K562 (cell line): ENCODE results near the gene MAMDC4.

Source experiments
- ATF3 ChIP-seq, 2 experiments: fragments of 450-650 bp in 1 of 2; sonication (generic) in 1 of 2; formaldehyde crosslinking in 1 of 2; IDR thresholded peaks in 1 of 2; conservative IDR thresholded peaks in 1 of 2; 2 replicates each; pipeline versions ENCODE4 v1.6.1 to v1.8.1; 2016 to 2023; ENCODE audit warnings: mild to moderate bottlenecking in 2 of 2, moderate library complexity in 2 of 2, inconsistent platforms in 1 of 2, missing genetic modification reagents in 1 of 2
- CREBBP ChIP-seq: IDR thresholded peaks from one replicate; pipeline ENCODE4 v1.6.1; 2012; ENCODE audit warnings: low read depth, mild to moderate bottlenecking, control low read depth, inconsistent platforms, low read length
- CTCF ChIP-seq, 3 experiments: IDR thresholded peaks in 2 of 3; conservative IDR thresholded peaks in 1 of 3; 2 replicates each; pipeline ENCODE4 v1.5.1; 2011 to 2012; ENCODE audit warnings: low read length in 3 of 3, mild to moderate bottlenecking in 3 of 3, control low read depth in 2 of 3, improper control_type of control experiment in 1 of 3, inconsistent platforms in 1 of 3, low read depth in 1 of 3, mixed read lengths in 1 of 3, moderate library complexity in 1 of 3; ENCODE audit not compliant: insufficient read depth in 2 of 3
- MAZ ChIP-seq, 2 experiments: fragments of 450-650 bp in 1 of 2; sonication (generic) in 1 of 2; formaldehyde crosslinking; IDR thresholded peaks in 1 of 2; conservative IDR thresholded peaks in 1 of 2; 2 replicates each; pipeline versions ENCODE4 v1.4.0 to v1.5.0; 2020; ENCODE audit warnings: mild to moderate bottlenecking in 1 of 2, missing genetic modification reagents in 1 of 2
- POLR2AphosphoS2 ChIP-seq: IDR thresholded peaks from 2 replicates; pipeline ENCODE4 v1.6.1; 2012; ENCODE audit warnings: low read length, improper control_type of control experiment
- POLR2AphosphoS5 ChIP-seq: IDR thresholded peaks from 2 replicates; pipeline ENCODE4 v1.6.1; 2011; ENCODE audit warnings: mild to moderate bottlenecking, low read depth, low read length, moderate library complexity; ENCODE audit not compliant: control insufficient read depth, insufficient read depth
- RBM39 ChIP-seq: fragments of 200-400 bp; formaldehyde crosslinking; optimal IDR thresholded peaks from 2 replicates; pipeline ENCODE3; 2018; ENCODE audit warnings: low read depth, low read length
- SMARCB1 ChIP-seq: IDR thresholded peaks from 2 replicates; pipeline ENCODE4 v1.6.1; 2011; ENCODE audit warnings: improper control_type of control experiment, low read depth; ENCODE audit not compliant: insufficient read length
- TARDBP ChIP-seq: fragments of 450-650 bp; IDR thresholded peaks from 2 replicates; pipeline ENCODE4 v1.6.1; 2016
- TEAD1 ChIP-seq, 2 experiments: fragments of 450-650 bp in 1 of 2; sonication (generic) in 1 of 2; formaldehyde crosslinking; IDR thresholded peaks; 2 replicates each; pipeline versions ENCODE4 v1.4.0 to v1.8.0; 2020 to 2022; ENCODE audit warnings: mild to moderate bottlenecking in 2 of 2, missing genetic modification reagents in 1 of 2
- ZNF24 ChIP-seq: fragments of 450-650 bp; IDR thresholded peaks from 2 replicates; pipeline ENCODE4 v1.6.1; 2016
- ZNF384 ChIP-seq: IDR thresholded peaks from 2 replicates; pipeline ENCODE4 v1.6.1; 2012; ENCODE audit warnings: low read depth, low read length, improper control_type of control experiment
- ZNF79 ChIP-seq: fragments of 250-450 bp; sonication (Bioruptor Pico); IDR thresholded peaks from 2 replicates; pipeline ENCODE4 v1.4.0; 2020; ENCODE audit warnings: low read depth, mild to moderate bottlenecking, moderate library complexity

- TF ChIP-seq CREBBP (no peak), POLR2AphosphoS5 (no peak), MAZ (CRISPR knock-in tag; conservative IDR thresholded peaks at IDR 0.05 in 1 of 2, IDR thresholded peaks at IDR 0.05 in 1 of 2) (no peak), ZNF79 (CRISPR knock-in tag) (no peak), SMARCB1 (no peak), RBM39 (no peak), TARDBP (no peak), TEAD1 (CRISPR knock-in tag; IDR thresholded peaks at IDR 0.05) (no peak), ZNF24 (no peak), ATF3 (IDR thresholded peaks at IDR 0.05) (no peak), ATF3 (CRISPR knock-in tag; conservative IDR thresholded peaks at IDR 0.05) (no peak), ZNF384 (no peak), POLR2AphosphoS2 (no peak), CTCF (IDR thresholded peaks at IDR 0.05 in 2 of 3, conservative IDR thresholded peaks at IDR 0.05 in 1 of 3; ENCODE audit: insufficient read depth in 2 of 3, low read depth in 1 of 3, low read length in 3 of 3) (no peak)
These were observed 46.4 kb downstream of the MAMDC4 start for GRCh38 chr9:136898483-136899100.
